Uterine smooth muscle cell (primary cell): ENCODE results near the gene GTF3C4. TPM values are rescaled to one million over a fixed set of nuclear protein-coding genes. Genes with fewer than 3 reads are reported as not detected.

Experiments
- total RNA-seq: library from RNA; depleted of rRNA; stranded (reverse); fragments of >200 nt; gene quantifications from 2 replicates; pipeline ENCODE4 v1.2.3, GENCODE V29; 2014

Gene GTF3C4
- 11.2 and 14.2 TPM in 2 replicates for total RNA-seq

GRCh38 chr9:132670457-132671391, at the start of gene GTF3C4:
TSS of gene GTF3C4 (plus strand) at chr9:132670464. CDS start at chr9:132670599, 135 bp downstream.

GRCh38 chr9:132669698-132670456, 387 bp upstream of the GTF3C4 start, which contains the start of gene DDX31:
TSS of gene DDX31 (minus strand) at chr9:132669983. CDS start at chr9:132669934, 49 bp downstream.

Other genes with a start within 250 kb of the GTF3C4 start
- gene BARHL1, start 87.9 kb upstream of the GTF3C4 start, total RNA-seq = not detected in 2 replicates
- 13.0 and 14.4 TPM in 2 replicates for gene DDX31, start 481 bp upstream of the GTF3C4 start, total RNA-seq
- gene AK8, start 207.8 kb downstream of the GTF3C4 start, total RNA-seq = 0.11 and 0.75 TPM in 2 replicates
- 2.1 and 2.6 TPM in 2 replicates for gene SPACA9, start 208.4 kb downstream of the GTF3C4 start, total RNA-seq